ENCODE measurements around the gene PAN2.

DNA sequence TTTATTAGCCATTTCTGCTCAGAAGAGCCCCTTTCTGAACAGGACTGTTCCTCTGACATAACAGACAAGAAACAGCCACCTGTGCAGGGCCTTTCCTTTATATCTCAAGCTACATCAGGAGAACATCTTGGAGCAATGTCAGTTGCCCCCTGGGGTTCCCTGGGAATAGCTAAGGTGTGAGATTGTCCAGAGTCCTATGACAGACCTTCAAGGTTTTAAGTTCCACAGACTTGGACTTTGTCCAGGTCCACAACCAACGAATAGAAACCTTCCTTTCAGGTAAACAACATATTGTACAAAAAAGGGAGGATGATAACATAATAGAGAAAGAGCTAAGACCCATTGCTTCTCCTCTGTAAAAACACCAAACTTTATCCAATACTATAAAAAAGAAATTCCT, 7.8 kb upstream of the PAN2 start:
- TF ChIP-seq, protein P1, sequence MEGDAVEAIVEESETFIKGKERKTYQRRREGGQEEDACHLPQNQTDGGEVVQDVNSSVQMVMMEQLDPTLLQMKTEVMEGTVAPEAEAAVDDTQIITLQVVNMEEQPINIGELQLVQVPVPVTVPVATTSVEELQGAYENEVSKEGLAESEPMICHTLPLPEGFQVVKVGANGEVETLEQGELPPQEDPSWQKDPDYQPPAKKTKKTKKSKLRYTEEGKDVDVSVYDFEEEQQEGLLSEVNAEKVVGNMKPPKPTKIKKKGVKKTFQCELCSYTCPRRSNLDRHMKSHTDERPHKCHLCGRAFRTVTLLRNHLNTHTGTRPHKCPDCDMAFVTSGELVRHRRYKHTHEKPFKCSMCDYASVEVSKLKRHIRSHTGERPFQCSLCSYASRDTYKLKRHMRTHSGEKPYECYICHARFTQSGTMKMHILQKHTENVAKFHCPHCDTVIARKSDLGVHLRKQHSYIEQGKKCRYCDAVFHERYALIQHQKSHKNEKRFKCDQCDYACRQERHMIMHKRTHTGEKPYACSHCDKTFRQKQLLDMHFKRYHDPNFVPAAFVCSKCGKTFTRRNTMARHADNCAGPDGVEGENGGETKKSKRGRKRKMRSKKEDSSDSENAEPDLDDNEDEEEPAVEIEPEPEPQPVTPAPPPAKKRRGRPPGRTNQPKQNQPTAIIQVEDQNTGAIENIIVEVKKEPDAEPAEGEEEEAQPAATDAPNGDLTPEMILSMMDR (IDR thresholded peaks at IDR 0.05; ENCODE audit: extremely low read depth in 1 of 2, insufficient read depth in 1 of 2, low read depth in 1 of 2, low read length in 2 of 2), result no peak
- no peak for TF ChIP-seq POLR2AphosphoS5 (IDR thresholded peaks at IDR 0.05; ENCODE audit: insufficient read depth, low read depth, low read length)
- TF ChIP-seq MYC (IDR thresholded peaks at IDR 0.05; ENCODE audit: low read depth, low read length), result no peak
- TF ChIP-seq POLR2A (IDR thresholded peaks at IDR 0.05; ENCODE audit: low read depth, low read length), result no peak
- TF ChIP-seq EZH2 (IDR thresholded peaks at IDR 0.05; ENCODE audit: borderline replicate concordance, low read depth, low read length, severe bottlenecking), result no peak
- TF ChIP-seq, protein P2, sequence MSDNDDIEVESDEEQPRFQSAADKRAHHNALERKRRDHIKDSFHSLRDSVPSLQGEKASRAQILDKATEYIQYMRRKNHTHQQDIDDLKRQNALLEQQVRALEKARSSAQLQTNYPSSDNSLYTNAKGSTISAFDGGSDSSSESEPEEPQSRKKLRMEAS (IDR thresholded peaks at IDR 0.05; ENCODE audit: insufficient read depth, insufficient read length), result no peak
- no peak for TF ChIP-seq GATA2 (IDR thresholded peaks at IDR 0.05; ENCODE audit: insufficient read depth, insufficient read length, low read depth, low read length)
